GM23338 (cell line): ENCODE results near the gene SON. TPM values are rescaled to one million over a fixed set of nuclear protein-coding genes. Genes with fewer than 3 reads are reported as not detected.

Experiments used
- ATAC-seq: fragments of 200-7000 bp; cut with Tn5 transposase; 3 replicates; pipeline ENCODE4 v1.9.1; 2020
- DNase-seq: peaks from one replicate; pipeline ENCODE4 v3.0.0-alpha.2; 2015; ENCODE audit warnings: low spot score
- H2AFZ ChIP-seq: fragments of 200-600 bp; sonication (generic); 2 replicates; pipeline ENCODE4 v1.8.0; 2016; ENCODE audit warnings: antibody characterized with exemption, mild to moderate bottlenecking, moderate library complexity
- H3F3A ChIP-seq: fragments of 200-600 bp; sonication (generic); replicated peaks from 2 replicates; pipeline ENCODE4 v1.8.0; 2017; ENCODE audit warnings: antibody characterized with exemption, mixed run types, low read depth
- H3K27ac ChIP-seq: fragments of 200-600 bp; sonication (generic); 2 replicates; pipeline ENCODE4 v1.6.1; 2016; ENCODE audit warnings: low read depth
- H3K27me3 ChIP-seq: fragments of 200-600 bp; sonication (generic); 2 replicates; pipeline ENCODE4 v1.8.0; 2016; ENCODE audit warnings: mild to moderate bottlenecking, mixed run types, moderate library complexity; ENCODE audit not compliant: insufficient read depth
- H3K36me3 ChIP-seq: fragments of 200-600 bp; sonication (generic); 2 replicates; pipeline ENCODE4 v1.8.0; 2016; ENCODE audit warnings: mild to moderate bottlenecking; ENCODE audit not compliant: insufficient read depth
- H3K4me1 ChIP-seq: fragments of 200-600 bp; sonication (generic); 2 replicates; pipeline ENCODE4 v1.8.0; 2016; ENCODE audit warnings: mild to moderate bottlenecking, moderate library complexity; ENCODE audit not compliant: insufficient read depth
- H3K4me2 ChIP-seq: fragments of 200-600 bp; sonication (generic); 2 replicates; pipeline ENCODE4 v1.7.1; 2017; ENCODE audit warnings: mixed run types
- H3K4me3 ChIP-seq: fragments of 200-600 bp; sonication (generic); 2 replicates; pipeline ENCODE4 v1.6.1; 2016; ENCODE audit warnings: mixed run types
- H3K79me2 ChIP-seq: fragments of 200-600 bp; sonication (generic); replicated peaks from 2 replicates; pipeline ENCODE4 v1.8.0; 2017; ENCODE audit warnings: mild to moderate bottlenecking; ENCODE audit not compliant: insufficient read depth
- H3K9me2 ChIP-seq: fragments of 200-600 bp; sonication (generic); 2 replicates; pipeline ENCODE4 v1.8.0; 2017; ENCODE audit not compliant: insufficient read depth
- H4K20me1 ChIP-seq: fragments of 200-600 bp; sonication (generic); replicated peaks from 2 replicates; pipeline ENCODE4 v1.8.0; 2017; ENCODE audit warnings: mild to moderate bottlenecking; ENCODE audit not compliant: insufficient read depth
- H3K27ac Mint-ChIP-seq: 2 replicates; pipeline ENCODE4 v1.8.0; 2020; ENCODE audit warnings: inconsistent platforms, mild to moderate bottlenecking, moderate library complexity, mixed read lengths
- H3K27me3 Mint-ChIP-seq: 3 replicates; pipeline ENCODE4 v1.8.0; 2022; ENCODE audit warnings: low read depth, mild to moderate bottlenecking, moderate library complexity, mixed read lengths, inconsistent platforms; ENCODE audit not compliant: insufficient read depth, poor library complexity
- H3K36me3 Mint-ChIP-seq: 3 replicates; pipeline ENCODE4 v1.8.0; 2021; ENCODE audit warnings: low read depth, mild to moderate bottlenecking, inconsistent platforms, moderate library complexity, mixed read lengths
- H3K4me1 Mint-ChIP-seq: 3 replicates; pipeline ENCODE4 v1.8.0; 2020; ENCODE audit warnings: mild to moderate bottlenecking, inconsistent platforms, mixed read lengths
- H3K4me3 Mint-ChIP-seq: 3 replicates; pipeline ENCODE4 v1.8.0; 2021; ENCODE audit warnings: moderate library complexity, mild to moderate bottlenecking, inconsistent platforms, mixed read lengths
- H3K9me3 Mint-ChIP-seq: 3 replicates; pipeline ENCODE4 v1.8.0; 2020; ENCODE audit warnings: moderate library complexity, mild to moderate bottlenecking, inconsistent platforms, mixed read lengths
- CREB1 ChIP-seq: fragments of 250-450 bp; sonication (Bioruptor Pico); IDR thresholded peaks from 2 replicates; pipeline ENCODE4 v1.5.0; 2020; ENCODE audit warnings: low read depth, mild to moderate bottlenecking, moderate library complexity
- ETS1 ChIP-seq: IDR thresholded peaks from 2 replicates; pipeline ENCODE4 v1.6.1; 2016; ENCODE audit warnings: antibody characterized with exemption
- EZH2 ChIP-seq: fragments of 200-600 bp; sonication (generic); IDR thresholded peaks from one replicate; pipeline ENCODE4 v1.8.0; 2017; ENCODE audit warnings: antibody characterized with exemption, mild to moderate bottlenecking, low read depth; ENCODE audit not compliant: unreplicated experiment
- JUNB ChIP-seq: IDR thresholded peaks from one replicate; pipeline ENCODE4 v1.6.1; 2016; ENCODE audit warnings: antibody characterized with exemption; ENCODE audit not compliant: unreplicated experiment
- NANOG ChIP-seq: IDR thresholded peaks from 2 replicates; pipeline ENCODE4 v1.6.1; 2016; ENCODE audit warnings: antibody characterized with exemption, borderline replicate concordance
- POLR2AphosphoS5 ChIP-seq: IDR thresholded peaks from 2 replicates; pipeline ENCODE4 v1.6.1; 2016; ENCODE audit warnings: antibody characterized with exemption, low read depth
- REST ChIP-seq: IDR thresholded peaks from one replicate; pipeline ENCODE4 v1.6.1; 2018; ENCODE audit warnings: antibody characterized with exemption; ENCODE audit not compliant: unreplicated experiment
- ZNF114 ChIP-seq: fragments of 250-450 bp; sonication (Bioruptor Pico); IDR thresholded peaks from 2 replicates; pipeline ENCODE4 v1.5.0; 2020; ENCODE audit warnings: mild to moderate bottlenecking, moderate library complexity
- ZNF331 ChIP-seq: fragments of 250-450 bp; sonication (Bioruptor Pico); IDR thresholded peaks from 2 replicates; pipeline ENCODE4 v1.5.0; 2020; ENCODE audit warnings: low read depth, mild to moderate bottlenecking, moderate library complexity
- polyA plus RNA-seq: library from polyadenylated mRNA; unstranded; fragments of >200 nt; fragmentation: Nextera tagmentation; extraction: Ambion mirVana; gene quantifications from 2 replicates; pipeline ENCODE4 v1.2.1, GENCODE V29; 2016
- total RNA-seq: library from RNA; depleted of rRNA; stranded (reverse); fragments of >200 nt; shearing (Covaris generic); gene quantifications from 2 replicates; pipeline ENCODE4 v1.2.3, GENCODE V29; 2014

The SON gene
- total and polyA plus RNA-seq, 2 experiments from 2014 or later: 361 to 1,421 TPM

GRCh38 chr21:33588485-33589335, 45.9 kb downstream of the SON start, which contains the start of gene DONSON:
DONSON (minus strand) TSS chr21:33588684; CDS start chr21:33588641, 43 bp downstream.
- ATAC-seq: peak; percentile 92
- peaks cover 9% of the 10 kb centered on the region for H3K27me3 Mint-ChIP-seq
- peaks cover 24% of the 10 kb centered on the region for H3K79me2 ChIP-seq
- 0 out of 2 replicates have a peak, but pooled peaks cover 7% of the 10 kb centered on the region for H3K36me3 ChIP-seq
- no peaks in the 10 kb centered on the region for H3K9me3 Mint-ChIP-seq
- 0 out of 2 replicates have a peak, but pooled peaks cover 8% of the 10 kb centered on the region for H3K27me3 ChIP-seq
- peak; percentile 89 for DNase-seq
- TF ChIP-seq CREB1 (CRISPR knock-in tag) (peak; percentile 74), POLR2AphosphoS5 (peak; percentile 80), REST (no peak), NANOG (no peak), ZNF331 (CRISPR knock-in tag) (no peak), EZH2 (no peak), ZNF114 (CRISPR knock-in tag) (no peak), JUNB (no peak), ETS1 (no peak)
- H3K4me1 ChIP-seq: peaks cover 14% of the 10 kb centered on the region; the same call in 1 of the 2 replicates
- H2AFZ ChIP-seq: peak within 1 kb of the TSS; percentile 97
- H3K27ac ChIP-seq: peak within 1 kb of the TSS; percentile 90
- peaks cover 11% of the 10 kb centered on the region for H3K4me1 Mint-ChIP-seq
- H3K27ac Mint-ChIP-seq: peak within 1 kb of the TSS; percentile 74
- H3K4me3 ChIP-seq: peak within 1 kb of the TSS; percentile 87
- peaks cover 11% of the 10 kb centered on the region; the same call in 1 of the 2 replicates for H3F3A ChIP-seq
- H3K4me2 ChIP-seq: peak within 1 kb of the TSS; percentile 91
- 0 out of 2 replicates have a peak, but pooled peaks cover 8% of the 10 kb centered on the region for H4K20me1 ChIP-seq
- peaks cover 21% of the 10 kb centered on the region; the same call in 2 of the 3 replicates for H3K36me3 Mint-ChIP-seq
- H3K4me3 Mint-ChIP-seq: peak within 1 kb of the TSS; percentile 88
- no peaks in the 10 kb centered on the region for H3K9me2 ChIP-seq

- Mint-ChIP-seq H3K4me3 (no peak overlapping the region), H3K27ac (no peak overlapping the region), H3K36me3 (peaks cover 8% of the 10 kb centered on the region; the same call in 2 of the 3 replicates), H3K4me1 (no peaks in the 10 kb centered on the region), H3K27me3 (peaks cover 3% of the 10 kb centered on the region), H3K9me3 (no peaks in the 10 kb centered on the region)
- no peak overlapping the region for H3K4me2 ChIP-seq
- H3K79me2 ChIP-seq: no peaks in the 10 kb centered on the region
- H4K20me1 ChIP-seq: no peaks in the 10 kb centered on the region
- H3K4me1 ChIP-seq: no peaks in the 10 kb centered on the region
- no peak for ATAC-seq
- H3K27me3 ChIP-seq: no peaks in the 10 kb centered on the region
- H3F3A ChIP-seq: no peaks in the 10 kb centered on the region
- H3K27ac ChIP-seq: no peak overlapping the region
- H3K36me3 ChIP-seq: no peaks in the 10 kb centered on the region
- no peak overlapping the region for H3K4me3 ChIP-seq
- no peaks in the 10 kb centered on the region for H3K9me2 ChIP-seq
- no peak overlapping the region for H2AFZ ChIP-seq
- DNase-seq: no peak
- TF ChIP-seq ZNF331 (CRISPR knock-in tag) (no peak), JUNB (no peak)
Measured at GRCh38 chr21:33598051-33598450, 55.2 kb downstream of the SON start.
